ENCODE measurements around the gene DERA.

Gene DERA

DNA sequence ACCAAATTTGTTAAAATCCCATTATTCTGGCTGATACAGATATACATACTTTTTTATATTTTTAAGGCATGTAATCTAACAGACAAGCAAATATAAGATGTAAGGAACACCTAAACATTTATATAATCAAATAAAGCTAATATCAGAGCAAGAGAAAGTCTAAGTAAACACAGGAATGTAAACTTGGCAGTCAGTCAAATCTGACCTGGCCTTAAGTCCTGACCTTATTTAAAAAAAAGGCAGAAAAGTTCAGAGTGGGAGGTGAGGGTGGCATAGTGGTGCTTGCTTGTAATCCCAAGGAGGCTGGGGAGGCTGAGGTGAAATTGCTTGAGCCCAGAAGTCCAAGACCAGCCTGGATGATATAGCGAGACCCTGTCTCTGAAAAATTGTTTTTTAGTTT lies 152.6 kb downstream of the DERA start:
- DNase-seq (ENCODE audit: low read depth in 2 of 2, low spot score in 1 of 2), result no peak

DNA sequence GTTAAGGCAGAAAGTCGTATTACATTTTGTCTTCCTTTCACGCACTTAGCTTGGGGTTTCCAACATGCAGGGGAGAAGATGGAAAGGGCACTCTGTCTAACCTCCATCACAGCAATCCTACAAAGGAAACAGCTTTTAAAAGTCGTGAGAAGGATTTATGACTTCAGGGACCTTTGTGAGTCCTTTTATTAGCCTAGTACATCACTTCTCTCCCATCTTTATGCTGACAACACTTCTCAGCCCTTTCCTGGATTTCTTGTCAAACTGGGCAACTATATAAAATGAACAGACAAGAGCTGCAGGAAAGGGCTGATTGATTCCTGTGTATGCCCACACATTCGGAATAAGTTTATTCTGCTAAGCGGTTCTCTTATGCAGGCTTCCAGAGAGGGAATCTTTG lies 159.0 kb downstream of the DERA start:
- DNase-seq (ENCODE audit: low read depth in 2 of 2, low spot score in 1 of 2), result no peak

DNA sequence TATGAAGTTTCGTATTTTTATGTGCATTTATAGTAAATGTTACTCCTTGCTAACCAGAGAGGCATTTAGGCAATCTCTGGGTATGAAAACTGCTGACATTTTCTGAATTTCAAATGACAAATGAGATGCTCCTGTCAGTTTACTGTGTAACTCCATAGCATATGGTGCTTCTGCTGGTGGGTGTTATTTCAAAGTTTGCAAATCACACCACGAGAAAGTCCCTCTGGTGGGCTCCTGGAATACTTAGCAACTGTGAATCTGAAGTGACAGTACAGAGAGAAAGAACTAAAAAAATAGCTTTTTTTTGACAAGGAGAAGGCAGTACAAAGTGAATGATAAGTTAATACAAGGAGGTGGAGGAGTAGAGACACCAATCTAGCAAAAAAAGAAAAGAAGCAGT lies 161.5 kb downstream of the DERA start:
- DNase-seq (ENCODE audit: low read depth in 2 of 2, low spot score in 1 of 2), result no peak

DNA sequence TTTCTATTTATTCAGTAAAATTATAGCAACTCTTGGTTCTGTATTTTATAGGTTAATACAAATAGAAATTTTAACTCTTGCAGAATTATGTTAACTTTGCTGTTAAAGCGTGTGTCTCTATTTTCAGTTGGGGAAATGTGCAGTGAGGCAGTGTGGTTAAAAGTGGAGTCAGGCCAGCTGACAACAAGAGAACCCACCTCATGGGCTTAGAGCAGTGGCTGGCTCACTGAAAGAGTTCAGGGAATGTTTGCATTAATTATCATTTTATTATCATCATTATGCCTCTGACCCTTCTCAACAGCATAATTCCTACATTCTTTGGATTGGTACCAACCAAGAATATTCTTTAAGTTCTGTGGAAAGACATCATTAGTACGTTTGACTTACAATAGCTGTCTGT lies 163.8 kb downstream of the DERA start:
- DNase-seq (ENCODE audit: low read depth in 2 of 2, low spot score in 1 of 2), result no peak

GRCh38 chr12:16075887-16076286 lies 164.8 kb downstream of the DERA start:
- DNase-seq (ENCODE audit: low read depth in 2 of 2, low spot score in 1 of 2), result no peak

GRCh38 chr12:16076557-16076956 lies 165.4 kb downstream of the DERA start:
- no peak for DNase-seq (ENCODE audit: low read depth in 2 of 2, low spot score in 1 of 2)

DNA sequence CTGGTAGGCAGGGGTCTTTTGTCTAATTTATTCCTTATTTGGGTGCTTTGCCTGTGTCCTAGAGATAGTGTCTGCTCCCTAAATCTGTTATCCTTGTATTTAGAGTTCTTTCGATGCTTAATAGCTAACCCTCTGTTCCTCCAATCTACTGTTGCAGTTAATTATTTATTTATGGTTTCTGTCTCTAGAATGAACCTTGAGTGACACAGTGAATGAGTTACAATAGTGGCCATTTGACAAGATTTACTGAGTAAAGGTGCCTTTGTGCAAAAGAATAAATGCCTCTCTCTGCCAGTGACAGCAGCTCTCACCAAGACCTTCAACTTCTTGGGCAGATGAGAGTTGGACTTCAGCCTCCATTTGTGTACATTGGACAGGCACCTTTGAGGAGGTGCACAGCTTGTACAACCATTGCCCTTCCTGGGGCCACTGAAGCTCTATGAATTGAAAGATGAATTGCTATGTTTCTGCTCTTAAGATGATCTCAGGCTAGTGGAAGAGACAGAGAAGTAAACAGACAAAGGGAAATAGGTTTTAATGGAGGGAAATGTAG lies 165.9 kb downstream of the DERA start:
- no peak for DNase-seq (ENCODE audit: low read depth in 2 of 2, low spot score in 1 of 2)

- DNase-seq (ENCODE audit: low read depth in 2 of 2, low spot score in 1 of 2), result no peak
These were observed 175.3 kb downstream of the DERA start for GRCh38 chr12:16086462-16086861.

DNA sequence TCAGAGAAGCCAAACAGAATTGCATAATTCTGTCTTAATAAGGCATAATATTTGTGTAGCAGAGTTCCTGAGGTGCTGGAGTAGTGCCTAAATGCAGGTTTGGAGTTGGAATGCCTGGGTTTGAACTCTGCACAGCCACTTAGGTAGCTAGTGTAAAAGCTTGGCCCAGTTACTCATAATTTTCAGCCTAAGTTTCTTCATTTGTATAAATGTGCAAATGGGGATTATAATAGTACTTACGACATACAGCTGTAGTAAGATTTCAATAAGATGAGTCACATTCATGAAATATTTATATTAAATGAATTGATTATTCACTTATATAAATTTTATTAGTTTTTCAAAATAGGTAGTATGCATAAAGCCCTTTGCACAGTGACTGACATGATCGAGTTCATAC lies 175.8 kb downstream of the DERA start:
- no peak for DNase-seq (ENCODE audit: low read depth in 2 of 2, low spot score in 1 of 2)

All from stimulated activated CD8-positive, alpha-beta memory T cell treated with anti-CD3 and anti-CD28 coated beads, Interleukin-4, amount 100 ng/mL, for 4 hours (primary cell).